Head of caudate nucleus (tissue), 42 donors: ENCODE data around the gene ADCY3.
A peak's percentile ranks its signal among the peaks of the same experiment; 100 is the strongest.

Source experiments
- DNase-seq, 42 donors: peaks; one replicate each; pipeline versions ENCODE4 v3.0.0 to v3.0.0-alpha.2; 2020 to 2021; ENCODE audit warnings: mixed read lengths in 7 of 42
- intact Hi-C: fragments of 100-400 bp; cut with DNase I; formaldehyde crosslinking; loops from one replicate; pipeline ENCODE4 v1.15.0; 2022

The ADCY3 gene

DNA sequence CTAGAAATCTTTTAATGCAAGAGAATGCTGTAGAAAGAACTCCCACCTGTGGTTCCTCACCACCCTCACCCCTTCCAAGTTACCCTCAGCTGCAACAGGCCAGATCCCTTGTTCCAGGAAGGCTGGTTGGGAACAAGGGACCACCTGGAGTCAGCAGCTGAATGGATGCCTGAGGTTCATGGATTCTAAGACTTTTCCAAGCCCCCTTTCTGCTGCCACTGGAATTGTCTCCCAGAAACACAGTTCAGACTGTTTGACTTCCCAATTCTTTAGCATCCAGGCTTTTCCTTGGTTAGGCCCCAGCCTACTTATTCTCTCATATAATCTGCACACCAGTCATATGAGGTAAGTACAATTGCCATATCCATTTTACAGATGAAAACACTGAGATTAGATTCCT lies 8.0 kb upstream of the ADCY3 start:
- peak in 1 of 42 donors; percentile 9 for DNase-seq
- intact Hi-C loops = no loop called here

DNA sequence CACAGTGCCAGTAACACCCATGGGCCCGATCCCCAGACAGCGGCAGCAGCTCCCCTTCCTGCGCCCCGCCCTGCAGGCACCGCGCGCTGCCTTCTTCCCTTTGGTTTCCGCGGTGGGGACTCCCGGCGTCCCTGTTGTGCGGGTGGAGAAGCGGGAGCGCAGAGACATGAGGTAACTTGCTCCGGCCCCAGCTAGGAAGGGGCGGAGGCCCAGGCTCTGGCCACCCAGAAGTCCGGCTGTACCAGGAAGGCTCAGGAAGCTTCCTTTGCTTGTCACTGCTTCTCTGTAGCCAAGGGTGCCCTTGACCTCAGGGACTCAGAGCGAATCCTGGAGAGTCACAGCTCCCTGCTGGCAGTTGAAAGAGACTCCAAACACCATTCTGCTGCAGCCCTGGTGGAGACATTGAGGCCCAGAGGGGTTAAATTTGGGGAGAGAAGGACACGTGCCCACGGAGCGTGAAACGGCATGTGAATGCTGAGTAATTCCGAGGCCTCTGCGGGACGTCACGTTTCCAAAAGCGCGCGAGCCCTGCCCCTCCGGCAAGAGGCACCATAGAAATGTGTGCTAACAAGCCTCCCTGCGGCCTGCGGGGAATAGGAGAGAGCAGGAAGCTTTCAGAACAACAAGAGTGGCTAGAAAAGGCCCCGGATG lies 6.7 kb upstream of the ADCY3 start:
- intact Hi-C loops = no loop called here
- DNase-seq = peak in 7 of 42 donors; percentile 31 to 61 (median 38)

DNA sequence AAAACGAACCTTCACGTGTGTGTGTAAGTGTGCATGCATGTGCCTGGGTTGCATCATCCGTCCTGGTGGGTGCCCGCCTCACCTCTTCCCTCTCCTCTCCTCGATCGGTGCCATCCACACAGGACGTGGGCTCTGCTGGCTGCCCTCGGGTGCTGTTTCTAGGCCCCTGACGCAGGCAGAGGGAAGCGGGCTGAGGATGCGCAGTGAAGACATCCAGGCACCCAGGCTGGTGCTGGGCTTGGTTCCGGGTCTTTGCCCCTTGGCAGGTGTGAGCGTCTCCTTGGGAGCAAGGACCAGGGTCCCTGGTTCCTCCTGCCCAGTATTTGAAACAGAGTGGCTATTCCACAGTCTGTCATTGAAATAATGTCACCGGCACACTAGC lies 6.2 kb upstream of the ADCY3 start:
- no peak for DNase-seq
- intact Hi-C loops = no loop called here

DNA sequence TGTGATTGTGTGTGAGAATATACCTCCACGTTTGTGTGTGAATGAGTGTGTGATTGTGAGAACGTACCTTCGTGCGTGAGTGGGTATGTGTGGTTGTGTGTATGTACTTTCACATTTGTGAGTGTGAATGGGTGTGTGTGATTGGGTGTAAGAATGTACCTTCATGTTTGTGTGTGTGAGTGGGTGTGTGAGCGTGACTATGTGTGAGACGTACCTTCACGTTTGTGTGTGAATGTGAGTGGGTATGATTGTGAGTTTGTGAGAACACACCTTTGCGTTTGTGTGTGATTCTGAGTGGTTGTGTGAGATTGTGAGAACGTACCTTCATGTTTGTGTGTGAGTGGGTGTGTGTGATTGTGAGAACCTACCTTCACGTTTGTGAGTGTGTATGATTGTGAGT lies 5.8 kb upstream of the ADCY3 start:
- intact Hi-C loops = no loop called here
- no peak for DNase-seq

DNA sequence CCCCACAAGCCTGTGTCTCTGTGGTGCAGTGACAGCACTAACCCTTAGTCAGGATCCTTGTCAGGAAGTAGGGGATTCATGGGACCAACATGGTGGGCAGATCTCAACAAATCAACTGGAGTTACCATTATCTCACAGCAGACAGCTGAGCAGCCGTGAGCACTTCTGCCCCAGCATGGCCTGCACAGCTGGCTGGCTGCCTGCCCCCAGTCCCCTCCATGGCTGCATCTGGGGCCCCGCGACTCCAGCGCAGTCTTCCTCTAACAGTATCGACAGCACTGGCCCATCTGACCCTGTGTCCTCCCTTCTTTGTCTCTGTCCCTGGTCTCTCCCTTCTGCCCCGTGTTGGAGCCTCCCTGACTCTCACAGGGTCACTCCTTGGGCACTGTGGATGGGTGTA lies 4.7 kb upstream of the ADCY3 start:
- intact Hi-C loops = no loop called here
- DNase-seq = no peak

DNA sequence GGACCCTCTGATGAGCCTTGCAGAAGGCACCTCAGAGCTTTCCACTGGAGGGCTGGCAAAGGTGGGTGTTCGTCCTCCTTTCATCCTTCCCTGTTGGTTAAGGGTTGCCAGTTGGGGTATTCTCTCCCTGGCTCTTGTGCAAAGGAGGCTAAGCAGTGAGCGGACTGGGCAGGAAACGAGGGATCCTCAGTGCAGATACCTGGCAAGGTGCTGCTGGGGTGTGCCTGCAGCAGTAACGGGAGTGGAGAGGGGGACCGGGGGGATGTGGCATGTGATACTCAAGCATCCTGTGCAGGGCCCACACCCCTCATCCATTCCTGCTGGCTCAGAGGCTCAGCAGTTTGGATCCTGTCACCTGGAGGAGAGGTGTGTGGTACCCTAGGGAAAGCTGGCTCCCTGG lies 4.2 kb upstream of the ADCY3 start:
- no peak for DNase-seq
- intact Hi-C loops = no loop called here

DNA sequence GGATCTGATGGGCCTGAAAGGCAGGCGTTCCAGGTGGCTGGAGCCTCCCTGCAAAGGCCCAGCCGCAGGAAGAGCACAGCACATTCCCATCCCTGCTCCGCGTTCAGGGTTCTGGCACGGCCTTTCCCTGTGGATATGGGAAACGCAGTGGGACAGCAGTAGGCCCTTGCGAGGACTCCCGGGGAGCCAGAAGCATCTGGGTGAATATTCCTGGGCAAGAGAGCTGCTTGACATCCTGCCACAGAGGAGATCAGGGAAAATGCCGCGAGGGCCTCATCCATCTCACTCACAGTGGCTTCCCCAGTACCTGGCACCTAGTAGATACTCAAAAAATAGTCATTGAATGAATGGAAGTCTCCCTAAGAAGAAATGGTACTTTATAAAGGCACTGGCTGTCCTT lies 3.1 kb upstream of the ADCY3 start:
- intact Hi-C loops = no loop called here
- DNase-seq = no peak

DNA sequence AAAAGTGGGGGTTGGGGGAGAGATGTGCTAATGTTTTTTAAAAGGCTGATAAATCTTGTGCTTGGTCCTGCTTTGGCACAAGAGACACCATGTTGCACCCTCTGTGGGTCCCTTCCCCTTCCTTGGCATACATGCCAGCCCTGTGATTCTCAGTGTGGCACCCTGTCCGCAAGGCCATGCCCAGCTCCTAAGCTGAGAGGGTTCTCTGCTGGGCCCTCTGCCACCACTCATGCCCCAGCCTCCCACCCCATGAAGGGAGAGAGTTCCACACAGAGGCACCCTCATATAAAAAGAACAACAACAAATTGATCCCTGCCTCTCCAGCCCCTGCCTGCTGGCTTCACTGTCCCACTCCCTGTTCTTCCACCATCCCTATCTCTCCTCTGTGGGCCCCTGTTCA lies 2.5 kb upstream of the ADCY3 start:
- DNase-seq = no peak
- intact Hi-C loops = no loop called here

DNA sequence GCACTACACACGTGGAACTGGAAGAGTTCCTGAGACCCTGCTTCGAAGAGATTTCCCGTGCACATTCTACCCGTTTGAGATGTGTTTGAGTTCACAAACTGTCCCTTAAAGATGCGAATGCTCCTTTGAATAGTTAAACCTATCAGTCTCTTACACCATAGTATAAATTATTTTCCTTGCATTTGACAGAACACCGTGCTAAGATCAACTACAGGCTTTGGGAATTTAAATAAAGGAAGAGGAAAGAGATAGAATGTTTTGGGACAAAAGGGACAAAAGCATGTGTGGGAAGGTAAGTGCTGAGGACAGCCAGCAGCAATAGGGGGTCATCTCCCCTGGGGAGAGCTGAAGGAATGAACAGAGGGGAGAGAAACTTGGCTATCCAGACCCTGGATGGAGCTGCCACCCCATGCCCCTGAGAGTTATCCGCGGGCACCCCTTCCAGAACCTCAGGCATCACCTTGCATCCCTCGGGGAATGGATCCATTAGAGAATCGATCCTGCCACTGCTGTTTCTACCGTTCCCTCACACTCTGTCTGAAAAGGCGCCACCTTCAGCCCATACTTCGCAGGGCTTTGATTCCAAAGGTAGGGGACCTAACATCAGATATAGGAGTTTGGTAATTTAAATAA lies 888 bp upstream of the ADCY3 start:
- intact Hi-C loops = no loop called here
- peak in 10 of 42 donors; percentile 9 to 69 (median 52) for DNase-seq

DNA sequence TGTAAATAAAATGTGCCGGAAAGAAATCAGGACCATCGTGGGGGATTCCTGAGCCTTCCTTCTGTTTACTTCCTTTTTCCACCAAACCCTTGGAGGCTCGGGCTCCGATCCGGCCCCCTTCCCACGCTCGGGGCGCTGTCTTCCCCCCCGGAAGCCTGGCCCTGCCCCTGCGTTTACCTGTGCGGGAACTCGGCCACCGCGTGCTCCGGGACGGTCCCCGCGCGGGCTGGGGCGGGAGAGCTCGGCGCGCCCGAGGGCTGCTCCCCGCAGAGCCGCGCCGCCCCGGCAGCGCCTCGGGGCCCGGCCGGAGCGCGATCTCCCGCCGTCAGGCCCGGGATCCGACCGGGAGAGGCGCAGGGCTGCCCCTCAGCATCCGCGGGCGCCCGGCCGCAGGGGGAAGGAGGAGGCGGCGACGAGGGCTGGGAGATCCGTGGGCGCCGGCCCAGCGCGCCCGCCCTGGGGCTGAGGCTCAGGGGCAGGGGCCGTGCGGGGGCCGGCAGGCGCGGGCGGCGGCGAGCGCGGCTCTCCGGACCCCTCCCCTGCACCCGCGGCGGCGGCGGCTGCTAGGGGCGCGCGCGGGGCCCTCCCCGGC lies 435 bp downstream of the ADCY3 start:
- intact Hi-C loops = no loop called here
- peak in 1 of 42 donors; percentile 9 for DNase-seq

DNA sequence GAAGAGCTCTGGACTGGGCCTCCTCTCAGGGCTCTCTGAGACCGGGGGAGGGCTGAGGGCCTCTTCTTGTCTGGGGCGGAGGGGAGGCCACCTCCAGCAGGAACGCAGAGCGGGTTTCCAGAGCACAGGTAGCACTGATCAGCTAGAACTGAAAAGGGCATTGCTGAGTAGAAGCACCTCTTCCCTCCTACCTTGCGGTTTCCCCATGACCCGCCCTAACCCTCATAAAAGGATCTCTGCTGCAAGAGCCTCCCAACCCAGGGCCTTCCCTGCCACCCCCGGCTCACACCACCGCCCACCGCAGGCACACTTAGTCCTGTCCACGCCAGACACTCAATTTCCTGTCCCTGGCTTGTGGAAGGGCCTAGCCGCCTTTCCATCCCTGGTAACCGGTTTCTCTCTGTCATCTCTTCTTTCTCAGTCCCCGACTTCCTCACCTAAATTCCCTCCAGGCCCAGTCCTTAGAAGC lies 966 bp downstream of the ADCY3 start:
- DNase-seq = peak in 6 of 42 donors; percentile 8 to 44 (median 31)
- intact Hi-C loops = no loop called here

DNA sequence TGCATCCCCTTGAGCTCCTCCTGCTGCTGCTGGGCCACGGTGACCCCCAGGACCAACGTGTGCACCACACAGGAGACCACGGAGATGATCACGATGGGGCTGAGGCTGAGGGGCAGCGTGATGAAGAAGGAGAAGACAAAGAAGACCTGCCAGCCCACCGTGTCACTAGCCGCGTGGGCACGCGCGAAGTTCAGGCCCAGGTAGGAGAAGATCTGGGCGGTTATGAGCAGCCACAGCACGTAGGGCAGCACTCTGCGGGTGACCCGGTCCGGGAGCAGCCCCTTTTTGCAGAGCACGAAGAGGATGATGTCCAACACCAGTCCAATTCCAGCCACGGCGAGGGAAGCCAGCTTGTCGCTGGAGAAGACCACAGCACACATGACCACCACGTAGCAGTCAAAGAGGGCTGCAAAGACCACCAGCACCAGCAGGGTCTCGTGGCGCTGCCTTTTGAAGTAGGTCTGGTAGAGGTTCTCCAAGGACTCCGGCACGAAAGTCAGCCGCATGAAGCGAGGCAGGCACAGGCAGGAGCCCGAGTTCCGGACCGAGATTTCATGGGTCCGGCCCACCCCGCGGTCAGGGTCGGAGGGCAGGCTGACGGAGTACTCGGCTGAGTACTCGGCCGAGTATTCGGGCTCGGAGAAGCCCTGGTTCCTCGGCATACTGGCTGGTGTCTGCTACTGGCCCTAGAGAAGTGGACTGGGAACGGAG lies 1.6 kb downstream of the ADCY3 start:
- peak in 1 of 42 donors; percentile 42 for DNase-seq
- intact Hi-C loops = no loop called here

DNA sequence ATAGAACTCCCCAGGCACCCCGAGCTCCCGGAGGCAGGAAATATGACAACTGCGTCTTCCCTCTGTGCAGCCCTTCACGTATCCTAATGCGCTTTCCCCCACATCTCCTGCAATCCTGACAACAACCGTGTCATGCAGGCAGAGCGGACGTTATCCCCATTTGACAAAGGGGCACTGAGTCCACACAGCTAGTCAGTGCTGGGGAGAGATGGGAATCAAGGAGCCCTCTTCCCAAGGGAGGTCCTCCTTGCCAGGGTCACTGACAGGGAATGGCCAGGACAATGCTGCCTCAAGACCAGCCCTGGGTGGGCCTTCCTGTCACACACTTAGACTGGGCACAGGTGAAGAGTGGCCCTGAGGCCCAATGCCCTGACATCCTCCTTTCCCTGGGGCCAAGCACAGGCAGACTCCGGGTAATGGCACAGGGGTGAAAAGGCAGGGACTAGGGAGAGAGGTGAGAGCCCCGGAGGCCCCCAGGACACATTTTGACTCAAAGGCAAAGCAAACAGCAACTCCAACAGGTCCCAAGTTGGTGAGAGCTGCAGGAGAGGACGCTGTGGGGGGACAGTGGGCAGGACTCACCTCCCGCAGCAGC lies 2.2 kb downstream of the ADCY3 start:
- intact Hi-C loops = no loop called here
- peak in 1 of 42 donors; percentile 34 for DNase-seq

DNA sequence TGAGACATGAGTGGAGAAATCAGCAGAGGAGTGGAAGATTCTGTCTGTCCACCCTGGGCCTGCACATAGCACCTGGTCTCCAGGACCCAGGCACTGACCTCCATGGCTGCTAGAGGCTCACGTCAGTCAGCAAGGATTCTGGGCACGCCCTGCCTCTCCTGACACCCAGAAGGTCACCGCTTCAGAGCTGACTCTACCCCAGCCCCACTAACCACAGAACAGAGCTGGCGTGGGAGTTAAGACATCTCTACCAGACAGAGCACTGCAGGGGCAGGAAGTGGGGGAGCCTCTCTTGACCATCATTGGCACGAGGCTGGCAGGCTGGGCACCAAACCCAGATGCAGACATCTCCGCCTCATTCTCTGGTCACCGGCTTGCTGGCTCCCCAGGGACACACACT lies 3.0 kb downstream of the ADCY3 start:
- intact Hi-C loops = no loop called here
- no peak for DNase-seq

DNA sequence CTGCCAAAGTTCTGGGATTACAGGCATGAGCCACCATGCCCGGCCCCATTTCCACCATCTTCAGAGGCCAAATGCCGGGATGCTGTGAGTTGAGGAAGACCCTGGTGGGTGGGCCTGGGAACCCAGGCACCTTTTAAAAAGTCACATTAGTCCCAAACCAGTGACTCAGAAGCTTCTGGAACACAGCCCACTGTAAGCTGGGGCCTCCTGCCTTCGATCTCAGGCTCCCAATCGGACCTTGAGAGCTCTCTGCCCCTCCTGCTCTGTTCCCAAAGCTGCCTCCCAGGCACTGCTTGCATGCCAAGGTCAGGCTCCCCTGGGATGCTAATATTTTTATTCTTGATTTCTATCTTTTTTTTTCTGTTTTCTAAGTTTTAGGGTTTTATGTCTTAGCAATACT lies 4.2 kb downstream of the ADCY3 start:
- intact Hi-C loops = no loop called here
- no peak for DNase-seq

DNA sequence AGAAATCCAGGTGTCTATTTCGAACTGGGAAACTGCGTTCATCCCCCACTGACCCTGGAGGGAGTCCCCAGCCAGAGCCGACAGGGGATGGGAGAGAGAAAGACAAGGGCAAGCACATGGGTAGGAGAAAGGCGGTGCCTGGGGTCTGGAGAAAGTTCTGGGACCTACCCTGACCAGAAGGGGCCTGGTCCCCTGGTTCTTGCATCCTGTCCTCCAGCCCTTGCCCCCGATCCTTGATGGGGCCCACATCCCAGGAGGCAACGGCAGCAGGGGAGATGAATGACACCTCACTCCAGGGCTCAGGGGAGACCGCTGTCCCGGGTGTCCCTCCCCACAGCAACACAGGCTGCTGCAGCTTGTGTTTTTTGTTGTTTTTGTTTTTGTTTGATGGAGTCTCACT lies 4.9 kb downstream of the ADCY3 start:
- peak in 1 of 42 donors; percentile 2 for DNase-seq
- intact Hi-C loops = no loop called here

DNA sequence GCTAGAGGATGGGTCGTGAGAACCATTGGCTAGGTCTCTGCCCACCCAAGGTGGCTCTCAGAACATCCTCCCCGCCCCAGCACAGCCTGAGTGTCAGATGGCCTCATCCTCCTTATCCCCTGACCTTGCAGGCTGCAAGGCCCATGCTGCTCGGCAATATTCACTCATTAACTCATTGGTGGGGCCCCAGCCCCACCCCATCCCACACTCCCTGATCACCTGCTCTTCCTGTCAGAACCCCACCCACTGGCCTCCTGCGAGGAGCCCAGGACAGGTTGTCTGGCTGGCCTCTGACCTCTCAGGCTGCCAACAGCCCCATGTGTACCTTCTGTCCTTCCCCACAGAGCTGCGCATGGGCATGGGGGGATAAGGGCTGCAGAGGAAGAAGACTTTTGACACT lies 5.3 kb downstream of the ADCY3 start:
- intact Hi-C loops = no loop called here
- peak in 1 of 42 donors; percentile 25 for DNase-seq

DNA sequence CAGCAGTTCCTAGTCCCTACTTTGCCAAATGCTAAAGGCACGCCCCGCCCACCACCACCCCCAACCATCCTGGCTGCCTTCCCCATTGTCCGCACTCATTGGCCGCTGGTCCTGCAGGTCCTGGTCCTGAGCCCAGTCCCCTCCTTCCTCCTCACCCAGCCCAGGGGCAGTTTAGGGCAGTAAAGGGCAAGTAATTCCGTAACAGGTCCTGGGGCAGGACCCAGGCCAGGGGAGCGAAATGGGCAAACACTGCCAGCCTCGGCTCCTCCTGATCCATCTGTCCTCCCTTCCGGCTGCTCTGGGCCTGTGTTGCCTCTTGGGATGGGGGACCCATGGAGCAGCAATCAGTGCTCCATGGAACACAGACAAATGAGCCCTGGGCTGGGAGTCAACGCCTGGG lies 6.1 kb downstream of the ADCY3 start:
- intact Hi-C loops = no loop called here
- peak in 7 of 42 donors; percentile 22 to 65 (median 55) for DNase-seq

DNA sequence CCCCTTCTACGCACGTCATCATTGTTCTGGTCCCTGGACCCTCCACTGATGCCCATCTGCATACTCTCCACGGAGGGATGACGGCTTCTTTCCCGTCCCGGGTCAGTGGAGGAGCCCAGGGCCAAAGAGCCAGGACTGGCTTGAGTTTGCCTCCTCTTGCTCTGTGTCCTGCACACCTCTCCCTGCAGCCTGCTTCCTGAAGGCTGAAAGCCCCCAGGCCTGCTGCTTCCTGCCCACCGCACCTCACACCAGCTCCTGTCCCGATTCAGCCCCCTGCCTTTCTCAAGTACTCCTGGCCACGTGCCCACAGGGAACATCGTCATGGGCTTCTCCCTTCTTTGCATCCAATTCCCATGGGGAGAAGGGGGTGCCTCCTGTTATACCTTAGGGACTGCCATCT lies 7.1 kb downstream of the ADCY3 start:
- peak in 2 of 42 donors; percentile 31 to 33 for DNase-seq
- intact Hi-C loops = no loop called here

DNA sequence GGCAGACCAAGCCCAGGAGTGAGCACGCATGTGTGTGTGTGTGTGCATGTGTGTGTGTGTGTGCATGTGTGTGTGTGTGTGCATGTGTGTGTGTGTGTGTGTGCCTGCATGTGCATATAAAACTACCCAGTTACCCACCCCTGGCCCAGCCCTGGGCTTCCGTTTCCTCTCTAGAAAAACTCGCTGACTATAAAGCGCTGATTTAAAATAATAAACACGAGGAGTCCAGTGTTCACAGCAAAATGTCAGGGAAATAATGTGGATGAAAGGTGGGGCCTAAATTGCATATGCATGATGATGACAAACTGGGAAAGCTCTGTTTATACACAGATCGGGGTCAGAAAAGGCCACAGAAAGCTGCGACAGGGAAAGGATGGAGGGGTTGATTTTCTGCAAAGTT lies 7.5 kb downstream of the ADCY3 start:
- peak in 2 of 42 donors; percentile 9 to 12 for DNase-seq
- intact Hi-C loops = no loop called here
